ENCODE results near the gene BTBD18. TPM values are rescaled to one million over a fixed set of nuclear protein-coding genes. Genes with fewer than 3 reads are reported as not detected.

The BTBD18 gene
- total RNA-seq, 1 donor from 2014 or later = not detected

- TF ChIP-seq POLR2AphosphoS5 (IDR thresholded peaks at IDR 0.05; ENCODE audit: insufficient read depth in 1 of 2, low read depth in 1 of 2) = no peak
- TF ChIP-seq CTCF (IDR thresholded peaks at IDR 0.05) = no peak
- TF ChIP-seq POLR2A (IDR thresholded peaks at IDR 0.05) = no peak
- peaks cover 0 to 43% of the 10 kb centered on the region in 2 donors for H3K36me3 ChIP-seq
- DNase-seq (ENCODE audit: extremely low spot score in 2 of 2) = no peak
- H3K4me3 ChIP-seq = no peak overlapping the region
- peaks cover 73% of the 10 kb centered on the region for H3K4me1 ChIP-seq
- intact Hi-C loops (cut with DNase I) = loop anchor here (10.0 kb wide), 1 partner anchor 49 kb away; the partner anchor contains the start of gene SELENOH
- no peaks in the 10 kb centered on the region for H3K27me3 ChIP-seq
- H3K27ac ChIP-seq = peak overlapping the region; percentile 6
- H3K9me3 ChIP-seq = no peaks in the 10 kb centered on the region
Observed at GRCh38 chr11:57793351-57794115, 41.9 kb upstream of the BTBD18 start.

- Histone ChIP-seq H3K27me3 (no peaks in the 10 kb centered on the region), H3K36me3 (peaks cover 0 to 37% of the 10 kb centered on the region in 2 donors), H3K4me3 (no peak overlapping the region), H3K4me1 (peaks cover 73% of the 10 kb centered on the region), H3K27ac (peak overlapping the region; percentile 59), H3K9me3 (no peaks in the 10 kb centered on the region)
- TF ChIP-seq POLR2A (IDR thresholded peaks at IDR 0.05) = no peak
- TF ChIP-seq CTCF (IDR thresholded peaks at IDR 0.05) = no peak
- TF ChIP-seq POLR2AphosphoS5 (IDR thresholded peaks at IDR 0.05; ENCODE audit: insufficient read depth in 1 of 2, low read depth in 1 of 2) = peak in 1 of 2 donors; percentile 80
- intact Hi-C loops (cut with DNase I) = loop anchor here (10.0 kb wide), 1 partner anchor 48 kb away; the partner anchor contains the start of gene SELENOH
- DNase-seq (ENCODE audit: extremely low spot score in 2 of 2) = no peak
Observed at GRCh38 chr11:57792870-57793269, 41.3 kb upstream of the BTBD18 start.

- Histone ChIP-seq H3K36me3 (peaks cover 0 to 34% of the 10 kb centered on the region in 2 donors), H3K4me3 (no peak overlapping the region), H3K27ac (peak overlapping the region; percentile 59), H3K4me1 (peaks cover 79% of the 10 kb centered on the region), H3K27me3 (no peaks in the 10 kb centered on the region), H3K9me3 (no peaks in the 10 kb centered on the region)
- no peak for DNase-seq (ENCODE audit: extremely low spot score in 2 of 2)
- intact Hi-C loops (cut with DNase I) = loop anchor here (10.0 kb wide), 1 partner anchor 47 kb away; the partner anchor contains the start of gene SELENOH
- TF ChIP-seq POLR2A (IDR thresholded peaks at IDR 0.05) = no peak
- no peak for TF ChIP-seq CTCF (IDR thresholded peaks at IDR 0.05)
- TF ChIP-seq POLR2AphosphoS5 (IDR thresholded peaks at IDR 0.05; ENCODE audit: insufficient read depth in 1 of 2, low read depth in 1 of 2) = no peak
Observed at GRCh38 chr11:57792060-57792541, 40.5 kb upstream of the BTBD18 start.

- no peaks in the 10 kb centered on the region for H3K9me3 ChIP-seq
- intact Hi-C loops (cut with DNase I) = loop anchor here (10.0 kb wide), 1 partner anchor 47 kb away; the partner anchor contains the start of gene SELENOH
- peaks cover 0 to 28% of the 10 kb centered on the region in 2 donors for H3K36me3 ChIP-seq
- TF ChIP-seq CTCF (IDR thresholded peaks at IDR 0.05) (no peak), POLR2A (IDR thresholded peaks at IDR 0.05) (no peak), POLR2AphosphoS5 (IDR thresholded peaks at IDR 0.05; ENCODE audit: insufficient read depth in 1 of 2, low read depth in 1 of 2) (no peak)
- no peaks in the 10 kb centered on the region for H3K27me3 ChIP-seq
- peaks cover 85% of the 10 kb centered on the region for H3K4me1 ChIP-seq
- no peak overlapping the region for H3K4me3 ChIP-seq
- H3K27ac ChIP-seq = peak overlapping the region; percentile 25
- no peak for DNase-seq (ENCODE audit: extremely low spot score in 2 of 2)
Observed at GRCh38 chr11:57791321-57792059, 39.9 kb upstream of the BTBD18 start.

All from vagina (tissue), 2 donors.